ENCODE data around the gene PNPLA7. TPM values are rescaled to one million over a fixed set of nuclear protein-coding genes. Genes with fewer than 3 reads are reported as not detected.

PNPLA7 gene
- total and polyA plus RNA-seq, 10 of the 15 experiments (the other 5 are each of a cell fraction or from before 2014, with no cell fraction given) = 0.04 to 0.85 (median 0.19) TPM; not detected in 1

DNA sequence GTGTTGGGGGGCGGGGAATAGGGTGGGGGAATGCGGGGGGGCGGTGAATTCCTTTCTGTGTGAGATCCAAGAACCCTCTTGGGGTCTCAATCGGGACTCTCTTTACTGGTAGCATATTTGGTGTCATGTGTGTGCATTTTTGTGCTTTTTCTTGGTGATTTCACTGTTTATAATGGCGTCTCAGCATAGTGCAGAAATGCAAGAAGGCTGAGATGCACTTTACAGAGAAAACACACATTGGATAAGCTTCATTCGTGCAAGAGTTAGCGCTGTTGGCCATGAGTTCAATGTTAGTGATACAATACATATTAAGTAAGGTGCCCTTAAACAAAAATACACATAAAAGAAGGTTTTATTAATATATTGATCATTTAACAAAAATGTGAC lies 108.3 kb downstream of the PNPLA7 start (continued):
- TF ChIP-seq, protein P1, sequence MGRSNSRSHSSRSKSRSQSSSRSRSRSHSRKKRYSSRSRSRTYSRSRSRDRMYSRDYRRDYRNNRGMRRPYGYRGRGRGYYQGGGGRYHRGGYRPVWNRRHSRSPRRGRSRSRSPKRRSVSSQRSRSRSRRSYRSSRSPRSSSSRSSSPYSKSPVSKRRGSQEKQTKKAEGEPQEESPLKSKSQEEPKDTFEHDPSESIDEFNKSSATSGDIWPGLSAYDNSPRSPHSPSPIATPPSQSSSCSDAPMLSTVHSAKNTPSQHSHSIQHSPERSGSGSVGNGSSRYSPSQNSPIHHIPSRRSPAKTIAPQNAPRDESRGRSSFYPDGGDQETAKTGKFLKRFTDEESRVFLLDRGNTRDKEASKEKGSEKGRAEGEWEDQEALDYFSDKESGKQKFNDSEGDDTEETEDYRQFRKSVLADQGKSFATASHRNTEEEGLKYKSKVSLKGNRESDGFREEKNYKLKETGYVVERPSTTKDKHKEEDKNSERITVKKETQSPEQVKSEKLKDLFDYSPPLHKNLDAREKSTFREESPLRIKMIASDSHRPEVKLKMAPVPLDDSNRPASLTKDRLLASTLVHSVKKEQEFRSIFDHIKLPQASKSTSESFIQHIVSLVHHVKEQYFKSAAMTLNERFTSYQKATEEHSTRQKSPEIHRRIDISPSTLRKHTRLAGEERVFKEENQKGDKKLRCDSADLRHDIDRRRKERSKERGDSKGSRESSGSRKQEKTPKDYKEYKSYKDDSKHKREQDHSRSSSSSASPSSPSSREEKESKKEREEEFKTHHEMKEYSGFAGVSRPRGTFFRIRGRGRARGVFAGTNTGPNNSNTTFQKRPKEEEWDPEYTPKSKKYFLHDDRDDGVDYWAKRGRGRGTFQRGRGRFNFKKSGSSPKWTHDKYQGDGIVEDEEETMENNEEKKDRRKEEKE (IDR thresholded peaks at IDR 0.05) = no peak
- TF ChIP-seq PAX8 (IDR thresholded peaks at IDR 0.05) (no peak), TCF7 (IDR thresholded peaks at IDR 0.05; ENCODE audit: borderline replicate concordance) (no peak), NFYB (IDR thresholded peaks at IDR 0.05; ENCODE audit: insufficient read depth, low read depth, low read length) (no peak), SMARCA5 (IDR thresholded peaks at IDR 0.05) (no peak), ETV6 (conservative IDR thresholded peaks at IDR 0.05 in 1 of 2, IDR thresholded peaks at IDR 0.05 in 1 of 2; ENCODE audit: borderline replicate concordance in 1 of 2, low read depth in 1 of 2) (no peak)
- TF ChIP-seq, protein P2, sequence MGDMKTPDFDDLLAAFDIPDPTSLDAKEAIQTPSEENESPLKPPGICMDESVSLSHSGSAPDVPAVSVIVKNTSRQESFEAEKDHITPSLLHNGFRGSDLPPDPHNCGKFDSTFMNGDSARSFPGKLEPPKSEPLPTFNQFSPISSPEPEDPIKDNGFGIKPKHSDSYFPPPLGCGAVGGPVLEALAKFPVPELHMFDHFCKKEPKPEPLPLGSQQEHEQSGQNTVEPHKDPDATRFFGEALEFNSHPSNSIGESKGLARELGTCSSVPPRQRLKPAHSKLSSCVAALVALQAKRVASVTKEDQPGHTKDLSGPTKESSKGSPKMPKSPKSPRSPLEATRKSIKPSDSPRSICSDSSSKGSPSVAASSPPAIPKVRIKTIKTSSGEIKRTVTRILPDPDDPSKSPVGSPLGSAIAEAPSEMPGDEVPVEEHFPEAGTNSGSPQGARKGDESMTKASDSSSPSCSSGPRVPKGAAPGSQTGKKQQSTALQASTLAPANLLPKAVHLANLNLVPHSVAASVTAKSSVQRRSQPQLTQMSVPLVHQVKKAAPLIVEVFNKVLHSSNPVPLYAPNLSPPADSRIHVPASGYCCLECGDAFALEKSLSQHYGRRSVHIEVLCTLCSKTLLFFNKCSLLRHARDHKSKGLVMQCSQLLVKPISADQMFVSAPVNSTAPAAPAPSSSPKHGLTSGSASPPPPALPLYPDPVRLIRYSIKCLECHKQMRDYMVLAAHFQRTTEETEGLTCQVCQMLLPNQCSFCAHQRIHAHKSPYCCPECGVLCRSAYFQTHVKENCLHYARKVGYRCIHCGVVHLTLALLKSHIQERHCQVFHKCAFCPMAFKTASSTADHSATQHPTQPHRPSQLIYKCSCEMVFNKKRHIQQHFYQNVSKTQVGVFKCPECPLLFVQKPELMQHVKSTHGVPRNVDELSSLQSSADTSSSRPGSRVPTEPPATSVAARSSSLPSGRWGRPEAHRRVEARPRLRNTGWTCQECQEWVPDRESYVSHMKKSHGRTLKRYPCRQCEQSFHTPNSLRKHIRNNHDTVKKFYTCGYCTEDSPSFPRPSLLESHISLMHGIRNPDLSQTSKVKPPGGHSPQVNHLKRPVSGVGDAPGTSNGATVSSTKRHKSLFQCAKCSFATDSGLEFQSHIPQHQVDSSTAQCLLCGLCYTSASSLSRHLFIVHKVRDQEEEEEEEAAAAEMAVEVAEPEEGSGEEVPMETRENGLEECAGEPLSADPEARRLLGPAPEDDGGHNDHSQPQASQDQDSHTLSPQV (IDR thresholded peaks at IDR 0.05) = no peak
- TF ChIP-seq, protein P3, sequence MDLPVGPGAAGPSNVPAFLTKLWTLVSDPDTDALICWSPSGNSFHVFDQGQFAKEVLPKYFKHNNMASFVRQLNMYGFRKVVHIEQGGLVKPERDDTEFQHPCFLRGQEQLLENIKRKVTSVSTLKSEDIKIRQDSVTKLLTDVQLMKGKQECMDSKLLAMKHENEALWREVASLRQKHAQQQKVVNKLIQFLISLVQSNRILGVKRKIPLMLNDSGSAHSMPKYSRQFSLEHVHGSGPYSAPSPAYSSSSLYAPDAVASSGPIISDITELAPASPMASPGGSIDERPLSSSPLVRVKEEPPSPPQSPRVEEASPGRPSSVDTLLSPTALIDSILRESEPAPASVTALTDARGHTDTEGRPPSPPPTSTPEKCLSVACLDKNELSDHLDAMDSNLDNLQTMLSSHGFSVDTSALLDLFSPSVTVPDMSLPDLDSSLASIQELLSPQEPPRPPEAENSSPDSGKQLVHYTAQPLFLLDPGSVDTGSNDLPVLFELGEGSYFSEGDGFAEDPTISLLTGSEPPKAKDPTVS (IDR thresholded peaks at IDR 0.05; ENCODE audit: low read depth, low read length) = no peak

Measured in GM12878 (cell line).